Activated CD4-positive, alpha-beta T cell treated with anti-CD3 and anti-CD28 coated beads, Interleukin-2, amount 50 U/mL, for 4 hours (primary cell): ENCODE measurements around the gene LRRC8A.
"Not testable (repeated sequence)": the region's sequence is repeated elsewhere in the genome, so short reads cannot be mapped to it uniquely, and the experiment has no call there.

Source experiments
- DNase-seq, 2 experiments: peaks; one replicate each; pipeline ENCODE4 v3.0.0-alpha.2; 2020

Gene LRRC8A

GRCh38 chr9:128870128-128870940 is 11.6 kb upstream of the LRRC8A start:
- no peak for DNase-seq

GRCh38 chr9:128870941-128871265 is 11.0 kb upstream of the LRRC8A start:
- not testable (repeated sequence) for DNase-seq

DNA sequence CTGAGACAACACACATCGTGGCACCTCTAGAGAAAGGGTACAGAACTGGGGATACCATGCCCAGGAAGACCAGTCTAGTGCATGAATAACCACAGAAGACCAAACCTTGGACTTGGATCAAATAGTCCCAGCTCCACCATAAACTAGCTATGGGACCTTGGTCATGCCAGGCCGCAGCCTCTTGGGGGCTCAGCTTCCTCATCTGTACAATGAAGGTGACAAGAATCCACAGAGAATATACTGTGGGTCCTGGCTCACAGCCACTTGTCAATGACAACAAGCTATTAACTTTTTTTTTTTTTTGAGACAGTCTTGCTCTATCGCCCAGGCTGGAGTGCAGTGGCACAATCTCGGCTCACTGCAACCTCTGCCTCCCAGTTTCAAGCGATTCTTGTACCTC is 4.1 kb upstream of the LRRC8A start:
- DNase-seq, result no peak

DNA sequence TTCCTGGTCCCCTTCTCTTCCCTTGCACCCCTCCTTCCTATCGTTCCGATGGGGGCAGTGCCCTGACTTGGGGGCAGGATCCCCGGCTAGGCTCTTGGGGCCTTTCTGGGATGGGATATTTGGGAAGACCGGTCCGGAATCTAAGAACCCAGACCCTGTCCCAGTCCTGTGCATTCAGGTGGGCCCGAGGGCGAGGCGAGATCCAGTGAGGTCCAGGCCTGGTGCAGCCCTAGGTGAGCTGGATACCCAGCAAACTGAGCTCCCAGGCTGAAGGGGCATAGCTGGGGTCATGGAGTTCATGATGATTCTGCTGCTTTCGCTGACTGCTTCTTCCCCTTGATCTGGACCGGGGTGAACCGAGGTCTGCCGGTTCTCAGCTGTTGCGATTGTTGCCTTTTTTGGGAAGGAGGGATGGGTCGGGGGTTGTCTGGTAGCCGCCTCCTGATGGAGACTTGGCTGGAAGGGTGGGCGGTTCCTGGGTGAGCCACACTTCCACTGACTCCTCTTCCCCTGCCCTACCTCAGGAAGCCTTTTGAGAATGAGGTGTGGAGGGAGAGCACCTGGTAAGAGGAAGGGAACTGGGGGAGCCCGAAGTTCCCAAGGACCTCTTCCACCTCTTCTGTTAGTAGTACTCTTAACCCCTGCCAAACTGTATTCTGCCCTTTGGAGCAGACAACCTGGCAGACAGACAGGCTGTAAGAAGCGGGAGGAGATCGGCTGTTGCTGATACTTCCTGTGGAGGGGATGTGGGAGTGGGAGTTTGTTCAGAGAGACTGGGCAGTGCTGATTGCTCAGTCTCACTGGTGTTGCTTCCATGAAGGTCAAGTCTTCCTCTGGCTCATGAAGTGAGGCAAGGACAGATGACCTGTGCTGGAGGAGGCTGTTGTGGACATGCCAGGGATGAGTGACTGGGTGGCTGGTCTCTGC is 1.0 kb downstream of the LRRC8A start:
- DNase-seq, result no peak

DNA sequence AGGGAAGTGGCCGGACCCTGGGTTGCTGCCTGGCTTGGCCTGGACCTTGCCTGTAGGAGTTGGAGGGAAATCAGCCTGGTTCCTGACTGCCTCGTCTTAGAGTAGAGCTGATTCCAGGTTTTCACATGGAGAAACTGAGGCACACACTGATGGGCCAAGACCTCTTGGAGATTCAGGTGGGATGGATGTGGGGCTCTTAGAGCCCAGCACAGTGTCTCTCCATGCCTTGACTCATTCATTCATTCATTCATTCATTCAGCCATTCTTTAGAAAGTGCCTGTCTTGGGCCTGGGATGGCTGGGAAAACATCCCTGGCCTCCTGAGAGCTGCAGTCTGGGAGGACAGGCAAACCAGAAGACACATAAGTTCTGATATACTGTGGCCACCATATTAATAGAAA is 2.2 kb downstream of the LRRC8A start:
- DNase-seq, result no peak

GRCh38 chr9:128885376-128885775 is 3.4 kb downstream of the LRRC8A start:
- DNase-seq, result no peak

DNA sequence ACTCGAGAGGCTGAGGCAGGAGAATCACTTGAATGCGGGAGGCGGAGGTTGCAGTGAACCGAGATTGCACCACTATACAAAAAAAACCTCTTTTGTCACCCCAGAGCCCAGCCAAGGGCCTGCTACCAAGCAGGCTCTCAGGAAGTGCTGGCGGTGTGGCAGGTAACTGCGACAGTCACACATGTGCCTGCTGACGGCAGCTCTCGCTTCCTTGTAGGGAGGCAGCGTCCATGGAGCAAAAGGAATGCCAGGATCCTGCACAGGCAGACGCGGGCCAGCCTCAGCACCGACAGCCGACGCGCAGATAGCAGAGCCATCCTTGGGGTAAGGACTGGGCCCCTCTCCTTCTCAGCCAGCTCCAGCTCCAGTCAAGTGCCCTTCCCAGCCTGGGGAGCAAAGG is 3.9 kb downstream of the LRRC8A start:
- no peak for DNase-seq

DNA sequence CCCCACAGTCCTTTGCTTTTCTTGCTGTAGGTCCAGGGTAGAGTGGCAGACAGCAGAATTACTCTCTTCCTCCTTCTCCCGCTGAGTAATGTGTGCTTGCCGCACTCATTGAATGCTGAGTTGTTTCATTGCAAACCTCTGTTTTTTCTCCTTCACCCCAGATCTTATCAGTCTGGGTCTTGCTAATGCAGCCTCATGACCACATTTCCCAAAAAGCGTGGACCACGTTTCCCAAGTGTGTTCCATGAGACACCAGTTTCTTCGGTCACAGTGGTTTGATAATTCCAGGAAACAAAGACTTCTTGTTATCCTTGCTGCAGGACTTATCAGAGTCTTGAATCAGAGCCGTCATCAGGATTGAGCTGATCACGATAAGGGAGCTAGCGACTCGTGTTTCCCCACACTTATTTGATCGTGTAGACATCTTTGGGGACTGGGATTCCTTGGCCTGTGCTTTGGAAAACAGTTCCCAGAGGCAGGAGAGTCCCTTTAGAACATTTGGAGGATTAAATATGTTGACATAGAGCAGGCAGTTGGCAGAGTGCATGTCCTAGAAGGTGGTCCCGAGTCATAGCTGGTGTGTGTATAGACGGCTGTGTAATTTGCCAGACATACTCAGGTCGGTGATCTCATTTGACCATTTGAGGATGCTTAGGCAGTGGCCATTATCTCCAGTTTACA is 4.4 kb downstream of the LRRC8A start:
- no peak for DNase-seq

DNA sequence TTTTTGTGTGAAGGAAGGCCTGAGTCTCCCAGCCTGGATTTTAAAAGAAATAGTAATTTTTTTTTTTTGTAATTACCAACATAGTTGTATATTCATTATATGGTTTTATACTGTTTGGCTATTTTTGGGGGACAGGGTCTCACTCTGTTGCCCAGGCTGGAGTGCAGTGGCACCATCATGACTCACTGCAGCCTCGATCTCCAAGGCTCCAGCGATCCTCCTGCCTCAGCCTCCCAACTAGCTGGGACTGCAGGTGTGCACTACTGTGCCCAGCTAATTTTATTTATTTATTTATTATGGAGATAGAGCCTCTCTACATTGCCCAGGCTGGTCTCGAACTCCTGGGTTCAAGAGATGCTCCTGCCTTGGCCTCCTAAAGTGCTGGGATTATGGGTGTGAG is 5.1 kb downstream of the LRRC8A start:
- DNase-seq, result no peak

- DNase-seq, result no peak
Measured at GRCh38 chr9:128887914-128888350, 6.0 kb downstream of the LRRC8A start.

- no peak for DNase-seq
Measured at GRCh38 chr9:128891321-128892220, 9.6 kb downstream of the LRRC8A start.

DNA sequence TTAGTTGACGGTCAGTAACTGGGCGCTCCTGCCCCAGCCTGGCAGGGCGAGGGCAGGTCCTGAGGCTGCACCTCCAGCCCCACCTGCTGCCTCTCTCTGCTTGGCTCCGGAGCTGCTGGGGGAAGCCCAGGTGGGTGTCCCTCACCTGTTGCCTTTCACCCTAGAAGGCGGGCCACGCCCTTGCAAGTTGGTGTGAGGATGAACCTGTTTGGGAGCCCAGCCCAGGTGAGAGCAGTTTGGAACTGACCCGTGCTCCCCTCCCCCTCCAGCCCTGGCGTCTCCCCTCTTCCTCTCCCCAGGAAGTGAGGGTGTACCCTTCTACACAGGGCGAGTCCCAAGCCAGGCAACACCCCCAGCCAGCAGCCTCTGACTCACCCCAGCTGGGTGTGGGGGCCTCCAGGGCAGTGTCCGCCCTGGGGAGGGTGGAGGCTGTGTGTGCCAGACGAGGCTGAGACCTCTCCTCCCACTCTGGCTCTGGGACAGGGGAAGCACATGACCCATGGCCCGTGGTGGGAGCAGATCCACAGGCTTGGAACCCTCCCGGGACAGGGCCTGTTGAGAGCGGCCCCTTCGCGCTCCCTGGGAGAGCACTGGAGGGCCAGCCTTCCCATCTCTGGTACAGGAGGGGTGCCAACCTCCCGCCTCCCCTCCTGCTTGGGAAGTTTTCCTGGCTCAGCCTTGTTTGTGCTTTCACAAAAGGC is 10.4 kb downstream of the LRRC8A start:
- no peak for DNase-seq

GRCh38 chr9:128893354-128893753 is 11.4 kb downstream of the LRRC8A start:
- DNase-seq, result no peak

GRCh38 chr9:128894764-128895163 is 12.8 kb downstream of the LRRC8A start:
- DNase-seq, result no peak

- no peak for DNase-seq
Measured at GRCh38 chr9:128895556-128895955, 13.6 kb downstream of the LRRC8A start.

DNA sequence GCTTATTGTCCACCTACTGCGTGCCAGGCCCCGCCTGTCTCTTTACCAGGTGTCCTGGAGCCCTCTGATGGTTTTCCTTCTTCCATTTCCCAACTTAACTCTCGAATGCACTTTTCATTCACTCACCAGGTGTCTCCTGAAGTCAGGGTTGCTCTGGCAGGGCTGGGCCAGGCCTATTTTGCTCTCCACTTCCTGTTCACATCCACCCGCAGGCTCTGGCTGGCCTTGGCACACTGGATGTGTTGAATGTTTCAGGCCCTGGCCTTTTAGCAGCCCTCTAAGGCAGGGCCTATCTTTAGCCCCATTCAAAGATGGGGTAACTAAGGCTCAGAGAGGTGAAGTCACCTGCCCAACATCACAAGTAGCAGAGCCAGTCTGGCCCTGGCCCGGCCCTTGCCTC is 16.4 kb downstream of the LRRC8A start:
- DNase-seq, result no peak

DNA sequence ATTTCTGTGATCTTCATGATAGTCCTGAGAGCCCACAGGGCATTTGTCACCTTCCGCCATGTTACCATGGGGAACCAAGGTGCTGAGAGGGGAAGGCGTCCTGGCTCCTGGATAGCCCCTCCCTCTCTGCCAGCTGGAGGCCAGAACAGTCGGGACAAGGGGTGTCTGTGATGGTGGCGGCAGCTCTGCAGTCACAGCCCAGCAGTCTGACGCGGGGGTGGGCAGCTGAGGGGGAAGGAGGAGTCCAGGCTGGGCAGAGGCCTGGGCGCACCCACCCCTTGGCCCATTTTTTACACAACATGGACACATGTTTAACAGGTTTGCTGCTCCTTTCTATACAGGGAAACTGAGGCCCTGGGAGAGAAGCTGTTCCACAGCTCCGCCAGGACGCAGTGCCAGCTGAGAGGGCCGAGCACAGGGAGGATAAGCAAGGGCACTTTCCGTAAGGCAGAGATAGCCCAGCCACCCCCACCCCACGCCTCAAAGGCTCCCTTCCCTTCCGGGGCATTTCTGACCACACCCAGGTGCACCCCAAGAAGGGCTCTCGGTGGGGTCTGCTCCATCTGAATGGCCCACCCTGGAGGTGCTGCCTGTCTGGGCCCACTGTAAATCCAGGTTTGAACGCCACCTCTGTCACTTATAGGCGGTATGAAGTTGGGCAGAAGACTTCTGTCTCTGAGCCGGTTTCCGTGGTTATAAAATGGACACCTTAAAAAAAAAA is 17.1 kb downstream of the LRRC8A start:
- no peak for DNase-seq

DNA sequence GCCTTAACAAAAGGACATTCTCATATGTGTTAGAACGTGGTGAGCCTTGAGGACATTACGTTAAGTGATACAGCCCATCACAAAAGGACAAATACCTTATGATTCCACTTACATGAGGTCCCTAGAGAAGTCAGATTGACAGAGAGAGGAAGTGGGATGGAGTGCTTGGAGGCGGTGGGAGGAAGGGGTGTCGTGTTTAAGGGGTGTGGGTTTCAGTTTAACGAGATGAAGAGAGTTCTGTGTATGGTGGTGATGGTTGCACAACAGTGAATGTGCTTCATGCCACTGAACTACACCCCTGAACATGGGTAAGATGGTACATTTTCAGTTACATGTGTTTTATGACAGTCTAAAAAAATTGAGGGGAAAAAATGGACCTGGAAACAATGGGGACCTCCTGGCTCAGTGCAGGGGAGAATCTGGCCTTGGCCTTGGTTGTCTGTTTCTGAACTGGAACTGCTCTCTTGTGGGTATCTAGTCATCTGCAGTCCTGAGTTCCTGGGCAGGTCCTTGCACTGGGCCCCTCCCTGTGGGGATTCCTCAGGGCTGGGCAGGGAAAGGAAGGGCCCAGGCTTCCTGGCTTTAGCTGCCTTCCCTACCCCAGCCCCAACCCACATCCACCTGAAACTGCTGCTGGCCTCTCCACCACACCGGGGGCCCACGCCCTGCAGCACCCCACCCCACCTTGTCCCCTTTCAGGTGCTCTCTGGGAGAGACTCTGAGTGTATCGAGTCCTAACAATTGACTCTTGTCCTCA is 17.8 kb downstream of the LRRC8A start:
- DNase-seq, result no peak

- DNase-seq, result no peak
Measured at GRCh38 chr9:128901379-128901778, 19.4 kb downstream of the LRRC8A start.

GRCh38 chr9:128901822-128902221 is 19.9 kb downstream of the LRRC8A start:
- no peak for DNase-seq
